Right ventricle myocardium inferior (tissue), 1 donor: ENCODE data around the gene CNBD2. TPM values are rescaled to one million over a fixed set of nuclear protein-coding genes. Genes with fewer than 3 reads are reported as not detected.
"Not testable (repeated sequence)": the region's sequence is repeated elsewhere in the genome, so short reads cannot be mapped to it uniquely, and the experiment has no call there.

Experiments used
- ATAC-seq: fragments of 200-7000 bp; cut with Tn5 transposase; one replicate; pipeline ENCODE4 v1.9.1; 2020; ENCODE audit warnings: mild to moderate bottlenecking, moderate library complexity
- DNase-seq: peaks from one replicate; pipeline ENCODE4 v3.0.0; 2021; ENCODE audit errors: missing footprints
- intact Hi-C: fragments of 100-400 bp; cut with DNase I; formaldehyde crosslinking; loops from one replicate; pipeline ENCODE4 v1.11.0; 2022
- total RNA-seq: library from RNA; stranded (reverse); fragmentation: NEBNext Ultra II Directional; extraction: Animal tissue kit (Norgen Biotek cat#: 25700); gene quantifications from one replicate; pipeline ENCODE4 v1.2.1, GENCODE V29; 2021
- donor health status: DM: no; HTN: yes; CAD: no; lungs with severe emphysema.

The CNBD2 gene
- total RNA-seq, 1 donor from 2014 or later: 3.5 TPM

- DNase-seq (peak; percentile 93), ATAC-seq (peak; percentile 99)
- intact Hi-C loops: loop anchor here (5.0 kb wide), 1 partner anchor 42 kb away; no protein-coding TSS in a partner anchor
Observed at GRCh38 chr20:36050436-36051317, 82.3 kb downstream of the CNBD2 start.

GRCh38 chr20:36051318-36052116, 83.1 kb downstream of the CNBD2 start:
- intact Hi-C loops: loop anchor here (5.0 kb wide), 1 partner anchor 41 kb away; no protein-coding TSS in a partner anchor
- ATAC-seq: no peak
- DNase-seq: no peak

- ATAC-seq (no peak), DNase-seq (no peak)
- intact Hi-C loops: loop anchor here (5.0 kb wide), 1 partner anchor 40 kb away; no protein-coding TSS in a partner anchor
Observed at GRCh38 chr20:36052117-36052513, 83.7 kb downstream of the CNBD2 start.

- ATAC-seq: not testable (repeated sequence)
- intact Hi-C loops: loop anchor here (5.0 kb wide), 1 partner anchor 38 kb away; no protein-coding TSS in a partner anchor
Observed at GRCh38 chr20:36053863-36054518, 85.6 kb downstream of the CNBD2 start.

GRCh38 chr20:36055145-36055544, 86.8 kb downstream of the CNBD2 start:
- ATAC-seq (no peak), DNase-seq (no peak)
- intact Hi-C loops: no loop called here

More at GRCh38 chr20:36053863-36054518, 85.6 kb downstream of the CNBD2 start:
- DNase-seq: not testable (repeated sequence)

- ATAC-seq: no peak
- intact Hi-C loops: loop anchor here (5.0 kb wide), 1 partner anchor 77 kb away; no protein-coding TSS in a partner anchor
- no peak for DNase-seq
Observed at GRCh38 chr20:36060676-36061075, 92.3 kb downstream of the CNBD2 start.

GRCh38 chr20:36061754-36062153, 93.4 kb downstream of the CNBD2 start:
- DNase-seq: no peak
- no peak for ATAC-seq
- intact Hi-C loops: loop anchor here (5.0 kb wide), 1 partner anchor 76 kb away; no protein-coding TSS in a partner anchor

- ATAC-seq (no peak), DNase-seq (no peak)
- intact Hi-C loops: loop anchor here (5.0 kb wide), 1 partner anchor 75 kb away; no protein-coding TSS in a partner anchor
Observed at GRCh38 chr20:36062799-36063198, 94.4 kb downstream of the CNBD2 start.

GRCh38 chr20:36063916-36064657, 95.7 kb downstream of the CNBD2 start:
- intact Hi-C loops: loop anchor here (5.0 kb wide), 1 partner anchor 73 kb away; no protein-coding TSS in a partner anchor
- DNase-seq (no peak), ATAC-seq (no peak)

- peak; percentile 97 for ATAC-seq
- DNase-seq: peak; percentile 96
- intact Hi-C loops: loop anchor here (5.0 kb wide), 1 partner anchor 72 kb away; no protein-coding TSS in a partner anchor
Observed at GRCh38 chr20:36064658-36065426, 96.5 kb downstream of the CNBD2 start.

- no peak for ATAC-seq
- DNase-seq: no peak
- intact Hi-C loops: no loop called here
Observed at GRCh38 chr20:36065427-36065998, 97.1 kb downstream of the CNBD2 start.

- intact Hi-C loops: no loop called here
- DNase-seq (no peak), ATAC-seq (no peak)
Observed at GRCh38 chr20:36066777-36067176, 98.4 kb downstream of the CNBD2 start.

- intact Hi-C loops, ATAC-seq, DNase-seq: not testable (repeated sequence)
Observed at GRCh38 chr20:36068526-36068925, 100.1 kb downstream of the CNBD2 start.

GRCh38 chr20:36070451-36070850, 102.1 kb downstream of the CNBD2 start:
- intact Hi-C loops: no loop called here
- ATAC-seq: peak; percentile 67

GRCh38 chr20:36071848-36072247, 103.5 kb downstream of the CNBD2 start:
- no peak for ATAC-seq
- intact Hi-C loops: no loop called here
- DNase-seq: no peak

More at GRCh38 chr20:36070451-36070850, 102.1 kb downstream of the CNBD2 start:
- no peak for DNase-seq

GRCh38 chr20:36074983-36075382, 106.6 kb downstream of the CNBD2 start:
- DNase-seq: no peak
- no peak for ATAC-seq
- intact Hi-C loops: no loop called here

- intact Hi-C loops, DNase-seq, ATAC-seq: not testable (repeated sequence)
Observed at GRCh38 chr20:36077762-36078161, 109.4 kb downstream of the CNBD2 start.
